Nephron progenitor cell (in vitro differentiated cells): Measurements from ENCODE around the gene SLFN13.
"Not testable (repeated sequence)": the region's sequence is repeated elsewhere in the genome, so short reads cannot be mapped to it uniquely, and the experiment has no call there.

Source experiments
- DNase-seq: peaks from one replicate; pipeline ENCODE4 v3.0.0; 2021
- H3K27ac Mint-ChIP-seq: 2 replicates; pipeline ENCODE4 v1.8.0; 2021; ENCODE audit warnings: mild to moderate bottlenecking, moderate library complexity, mixed read lengths
- H3K27me3 Mint-ChIP-seq: 2 replicates; pipeline ENCODE4 v1.8.0; 2021; ENCODE audit warnings: mild to moderate bottlenecking, low read depth, mixed read lengths; ENCODE audit not compliant: poor library complexity
- H3K36me3 Mint-ChIP-seq: 2 replicates; pipeline ENCODE4 v1.8.0; 2021; ENCODE audit warnings: low read depth, mixed read lengths
- H3K4me1 Mint-ChIP-seq: 2 replicates; pipeline ENCODE4 v1.8.0; 2021; ENCODE audit warnings: mixed read lengths
- H3K4me3 Mint-ChIP-seq: 2 replicates; pipeline ENCODE4 v1.8.0; 2021; ENCODE audit warnings: mild to moderate bottlenecking, moderate library complexity, mixed read lengths
- H3K9me3 Mint-ChIP-seq: 2 replicates; pipeline ENCODE4 v1.8.0; 2021; ENCODE audit warnings: mild to moderate bottlenecking, moderate library complexity, mixed read lengths
- TF ChIP-seq, protein P1 (sequence below): fragments of 200-600 bp; sonication (generic); IDR thresholded peaks from 2 replicates; pipeline ENCODE4 v1.5.0; 2021; ENCODE audit warnings: antibody characterized with exemption

The SLFN13 gene

DNA sequence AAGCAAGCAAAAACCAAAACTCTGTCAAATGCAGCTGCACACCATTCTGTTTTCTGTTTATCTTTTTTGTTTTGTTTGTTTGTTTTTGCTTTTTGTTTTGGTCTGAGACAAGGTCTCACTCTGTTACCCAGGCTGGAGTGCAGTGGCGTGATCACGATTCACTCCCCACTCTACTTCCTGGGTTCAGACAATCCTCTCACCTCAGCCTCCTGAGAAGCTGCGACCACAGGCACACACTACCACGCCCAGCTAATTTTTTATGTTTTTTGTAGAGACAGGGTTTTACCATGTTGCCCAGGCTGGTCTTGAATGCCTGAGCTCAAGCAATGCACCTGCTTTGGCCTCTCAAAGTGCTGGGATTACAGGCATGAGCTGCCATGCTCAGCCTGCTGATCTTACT lies 19.3 kb upstream of the SLFN13 start:
- Mint-ChIP-seq H3K4me3 (no peak overlapping the region), H3K4me1 (no peaks in the 10 kb centered on the region), H3K27ac (no peak overlapping the region), H3K36me3 (no peaks in the 10 kb centered on the region), H3K9me3 (peaks cover 5% of the 10 kb centered on the region), H3K27me3 (peaks cover 43% of the 10 kb centered on the region)
- DNase-seq = no peak
- TF ChIP-seq, protein P1, sequence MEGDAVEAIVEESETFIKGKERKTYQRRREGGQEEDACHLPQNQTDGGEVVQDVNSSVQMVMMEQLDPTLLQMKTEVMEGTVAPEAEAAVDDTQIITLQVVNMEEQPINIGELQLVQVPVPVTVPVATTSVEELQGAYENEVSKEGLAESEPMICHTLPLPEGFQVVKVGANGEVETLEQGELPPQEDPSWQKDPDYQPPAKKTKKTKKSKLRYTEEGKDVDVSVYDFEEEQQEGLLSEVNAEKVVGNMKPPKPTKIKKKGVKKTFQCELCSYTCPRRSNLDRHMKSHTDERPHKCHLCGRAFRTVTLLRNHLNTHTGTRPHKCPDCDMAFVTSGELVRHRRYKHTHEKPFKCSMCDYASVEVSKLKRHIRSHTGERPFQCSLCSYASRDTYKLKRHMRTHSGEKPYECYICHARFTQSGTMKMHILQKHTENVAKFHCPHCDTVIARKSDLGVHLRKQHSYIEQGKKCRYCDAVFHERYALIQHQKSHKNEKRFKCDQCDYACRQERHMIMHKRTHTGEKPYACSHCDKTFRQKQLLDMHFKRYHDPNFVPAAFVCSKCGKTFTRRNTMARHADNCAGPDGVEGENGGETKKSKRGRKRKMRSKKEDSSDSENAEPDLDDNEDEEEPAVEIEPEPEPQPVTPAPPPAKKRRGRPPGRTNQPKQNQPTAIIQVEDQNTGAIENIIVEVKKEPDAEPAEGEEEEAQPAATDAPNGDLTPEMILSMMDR = no peak

DNA sequence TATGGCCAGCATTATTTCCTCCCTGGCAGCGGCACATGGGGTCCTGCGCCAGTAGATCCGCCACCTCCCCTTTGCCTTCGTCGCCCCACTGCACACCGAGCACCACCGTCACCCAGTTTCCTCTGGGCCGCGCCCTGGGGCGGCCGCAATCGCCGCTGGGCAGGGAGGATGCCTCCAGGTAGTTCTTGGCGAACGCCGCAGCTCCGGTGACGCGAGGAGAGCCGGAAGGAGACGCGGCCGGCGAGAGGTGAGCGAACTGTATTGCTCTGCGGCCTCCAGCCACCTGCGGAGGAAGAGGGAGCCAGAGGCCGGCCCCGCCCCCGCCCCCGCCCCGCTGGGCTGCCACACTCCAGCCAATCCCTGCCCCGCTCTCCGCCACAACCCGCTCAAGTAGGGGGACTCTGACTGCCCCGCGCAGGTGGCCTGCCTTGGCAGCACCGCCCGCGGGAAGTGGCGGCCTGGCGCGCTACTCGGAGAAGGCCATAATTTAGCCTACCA lies 11.8 kb upstream of the SLFN13 start:
- Mint-ChIP-seq H3K27me3 (peaks cover 95% of the 10 kb centered on the region), H3K27ac (no peak overlapping the region), H3K36me3 (no peaks in the 10 kb centered on the region), H3K9me3 (peaks cover 7% of the 10 kb centered on the region), H3K4me1 (peaks cover 4% of the 10 kb centered on the region), H3K4me3 (peak overlapping the region; percentile 66)
- peak; percentile 72 for DNase-seq
- TF ChIP-seq, protein P1 = no peak

DNA sequence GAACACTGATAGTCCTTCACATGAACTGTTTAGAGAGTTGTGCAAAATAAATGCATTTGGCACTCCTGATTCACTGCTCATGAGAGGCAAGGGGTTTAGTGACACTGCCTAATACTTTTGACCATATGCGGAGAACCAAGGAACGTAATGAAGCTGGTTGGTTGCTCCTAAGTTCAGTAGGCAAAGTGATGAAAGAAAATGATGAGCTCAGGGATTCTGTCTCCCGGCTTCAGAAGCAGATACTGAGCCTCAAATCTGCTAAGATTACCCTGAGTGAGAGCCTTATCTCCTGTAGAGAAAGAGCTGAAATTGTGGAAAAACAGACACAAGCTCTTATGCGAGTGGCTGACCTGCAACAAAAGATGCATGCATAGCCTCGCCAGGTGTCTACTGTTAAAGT lies 5.5 kb upstream of the SLFN13 start:
- H3K4me3 Mint-ChIP-seq, H3K4me1 Mint-ChIP-seq, H3K9me3 Mint-ChIP-seq, DNase-seq, H3K36me3 Mint-ChIP-seq, H3K27ac Mint-ChIP-seq: not testable (repeated sequence)
- peaks cover 100% of the 10 kb centered on the region for H3K27me3 Mint-ChIP-seq

DNA sequence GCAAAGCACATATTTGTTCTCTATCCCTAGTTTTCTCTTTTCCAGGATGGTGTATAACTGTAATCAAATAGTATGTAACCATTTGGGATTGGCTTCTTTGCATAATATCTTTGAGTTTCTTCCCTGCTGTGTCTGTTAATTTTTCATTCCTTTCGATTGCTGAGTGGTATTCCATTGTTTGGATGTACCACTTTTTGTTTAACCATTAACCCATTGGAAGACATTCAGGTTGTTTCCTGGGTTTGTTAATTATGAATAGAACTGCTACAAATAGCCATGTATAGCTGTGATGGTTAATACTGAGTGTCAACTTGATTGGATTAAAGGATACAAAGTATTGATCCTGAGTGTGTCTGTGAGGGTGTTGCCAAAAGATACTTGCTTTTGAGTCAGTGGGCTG lies 4.6 kb upstream of the SLFN13 start:
- peaks cover 8% of the 10 kb centered on the region for H3K4me1 Mint-ChIP-seq
- no peak for DNase-seq
- no peaks in the 10 kb centered on the region for H3K36me3 Mint-ChIP-seq
- peaks cover 100% of the 10 kb centered on the region for H3K27me3 Mint-ChIP-seq
- peaks cover 9% of the 10 kb centered on the region for H3K9me3 Mint-ChIP-seq
- H3K4me3 Mint-ChIP-seq = no peak overlapping the region
- TF ChIP-seq, protein P1 = no peak
- no peak overlapping the region for H3K27ac Mint-ChIP-seq

DNA sequence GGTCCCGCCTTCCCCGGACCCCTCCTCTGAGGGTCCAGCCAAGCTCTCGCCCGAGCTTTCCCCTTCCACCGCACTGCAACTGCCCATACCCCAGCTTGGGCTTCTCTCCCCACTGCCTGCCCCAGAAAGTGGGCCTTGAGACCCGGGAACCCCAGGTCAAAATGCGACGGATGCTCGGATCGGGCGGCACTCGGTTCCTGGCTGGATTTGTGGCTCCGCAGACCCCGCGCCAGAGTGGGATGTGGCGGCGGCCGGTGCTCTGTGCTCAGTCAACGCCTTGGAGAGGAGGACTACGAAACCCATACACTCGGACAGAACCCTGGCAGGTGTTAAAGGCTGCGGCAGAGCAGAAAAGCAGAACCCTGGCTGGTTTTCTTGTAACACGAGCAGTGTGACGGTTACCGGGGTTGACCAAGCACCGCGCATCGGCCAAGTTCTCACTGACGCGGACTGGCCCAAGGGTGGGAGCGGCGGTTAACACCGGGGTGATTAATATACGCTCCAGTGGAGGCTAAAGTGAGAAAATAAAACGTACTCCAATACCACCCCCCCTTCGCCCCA lies 885 bp upstream of the SLFN13 start:
- no peak overlapping the region for H3K27ac Mint-ChIP-seq
- H3K4me3 Mint-ChIP-seq = peak overlapping the region; percentile 74
- H3K9me3 Mint-ChIP-seq = peaks cover 9% of the 10 kb centered on the region
- TF ChIP-seq, protein P1 = no peak
- H3K4me1 Mint-ChIP-seq = peaks cover 13% of the 10 kb centered on the region
- H3K27me3 Mint-ChIP-seq = peaks cover 97% of the 10 kb centered on the region
- DNase-seq = peak; percentile 40
- no peaks in the 10 kb centered on the region for H3K36me3 Mint-ChIP-seq

DNA sequence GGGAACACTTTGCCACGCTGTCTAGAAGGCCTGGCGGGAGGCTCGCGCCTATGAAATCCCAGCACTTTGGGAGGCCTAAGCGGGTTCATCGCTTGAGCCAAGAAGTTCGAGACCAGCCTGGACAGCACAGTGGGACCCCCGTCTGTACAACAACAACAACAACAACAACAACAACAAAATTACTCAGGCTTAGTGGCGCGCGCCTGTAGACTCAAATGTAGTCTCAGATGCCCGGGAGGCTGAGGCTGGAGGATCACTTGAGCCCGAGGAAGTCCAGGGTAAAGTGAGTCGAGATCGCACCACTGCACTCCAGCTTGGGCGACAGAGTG lies 297 bp upstream of the SLFN13 start:
- H3K4me1 Mint-ChIP-seq = peaks cover 13% of the 10 kb centered on the region
- peaks cover 9% of the 10 kb centered on the region for H3K9me3 Mint-ChIP-seq
- H3K27ac Mint-ChIP-seq = no peak overlapping the region
- no peaks in the 10 kb centered on the region for H3K36me3 Mint-ChIP-seq
- peaks cover 95% of the 10 kb centered on the region for H3K27me3 Mint-ChIP-seq
- peak overlapping the region; percentile 74 for H3K4me3 Mint-ChIP-seq
- DNase-seq = no peak
- TF ChIP-seq, protein P1 = no peak
